Liver (tissue), 3 donors: Measurements from ENCODE around the gene LTK.

Experiments
- CTCF ChIP-seq: fragments of 150-350 bp; IDR thresholded peaks from 2 replicates; pipeline ENCODE4 v1.5.1; 2017; ENCODE audit warnings: improper control_type of control experiment, low read depth, low read length; ENCODE audit not compliant: missing input control
- HNF4G ChIP-seq: IDR thresholded peaks from 2 replicates; pipeline ENCODE4 v1.6.1; 2016; ENCODE audit warnings: antibody characterized with exemption
- JUND ChIP-seq, 2 donors: IDR thresholded peaks; 2 replicates each; pipeline ENCODE4 v1.6.1; 2016; ENCODE audit warnings: antibody characterized with exemption in 2 of 2
- MAX ChIP-seq: IDR thresholded peaks from 2 replicates; pipeline ENCODE4 v1.6.1; 2016; ENCODE audit warnings: antibody characterized with exemption
- RAD21 ChIP-seq, 2 donors: IDR thresholded peaks; 2 replicates each; pipeline ENCODE4 v1.6.1; 2016; ENCODE audit warnings: antibody characterized with exemption in 2 of 2, mild to moderate bottlenecking in 2 of 2
- REST ChIP-seq: IDR thresholded peaks from 2 replicates; pipeline ENCODE4 v1.6.1; 2016; ENCODE audit warnings: antibody characterized with exemption, mild to moderate bottlenecking
- RXRA ChIP-seq, 2 donors: IDR thresholded peaks; 2 replicates each; pipeline ENCODE4 v1.6.1; 2017 to 2018; ENCODE audit warnings: antibody characterized with exemption in 2 of 2, mild to moderate bottlenecking in 1 of 2
- SP1 ChIP-seq: IDR thresholded peaks from 2 replicates; pipeline ENCODE4 v1.6.1; 2018; ENCODE audit warnings: antibody characterized with exemption, mild to moderate bottlenecking
- TAF1 ChIP-seq: conservative IDR thresholded peaks from 2 replicates; pipeline ENCODE4 v1.6.1; 2016; ENCODE audit warnings: antibody characterized with exemption, mild to moderate bottlenecking
- YY1 ChIP-seq: IDR thresholded peaks from 2 replicates; pipeline ENCODE4 v1.6.1; 2016; ENCODE audit warnings: antibody characterized with exemption, mild to moderate bottlenecking
- donor health status: healthy.
- donor health status: healthy.

GRCh38 chr15:41511331-41511898 is 2.2 kb downstream of the LTK start:
- TF ChIP-seq SP1, result no peak
- TF ChIP-seq CTCF, result no peak
- no peak for TF ChIP-seq JUND (IDR thresholded peaks at IDR 0.05)
- TF ChIP-seq RXRA (IDR thresholded peaks at IDR 0.05), result no peak
- TF ChIP-seq HNF4G, result no peak
- TF ChIP-seq MAX, result no peak
- no peak for TF ChIP-seq YY1
- TF ChIP-seq REST, result no peak
- TF ChIP-seq RAD21 (IDR thresholded peaks at IDR 0.05), result no peak
- TF ChIP-seq TAF1, result no peak
